HG03175 (cell line): ENCODE results near the gene TRIM68.

Source experiments
- ATAC-seq: cut with Tn5 transposase; IDR thresholded peaks from one replicate; pipeline ENCODE4 v1.9.1; 2021; ENCODE audit warnings: mild to moderate bottlenecking, moderate library complexity; ENCODE audit not compliant: unreplicated experiment

The TRIM68 gene

GRCh38 chr11:4606231-4607015, 1.6 kb downstream of the TRIM68 start:
- ATAC-seq, result no peak

GRCh38 chr11:4605057-4605456, 3.0 kb downstream of the TRIM68 start:
- ATAC-seq, result no peak

GRCh38 chr11:4593739-4594138, 14.3 kb downstream of the TRIM68 start, which contains the start of gene OR52I1:
TSS of gene OR52I1 (plus strand) at chr11:4594039. CDS start at chr11:4594039, 0 bp downstream.
- no peak for ATAC-seq

- no peak for ATAC-seq
Measured at GRCh38 chr11:4589017-4589416, 19.0 kb downstream of the TRIM68 start.

GRCh38 chr11:4581443-4581842, 26.6 kb downstream of the TRIM68 start, which contains the start of gene OR52I2:
TSS of gene OR52I2 (plus strand) at chr11:4581743.
- ATAC-seq, result no peak

- no peak for ATAC-seq
Measured at GRCh38 chr11:4580124-4580523, 27.9 kb downstream of the TRIM68 start.

GRCh38 chr11:4578624-4579023, 29.4 kb downstream of the TRIM68 start:
- no peak for ATAC-seq

- no peak for ATAC-seq
Measured at GRCh38 chr11:4577761-4578160, 30.3 kb downstream of the TRIM68 start.

GRCh38 chr11:4576880-4577279, 31.2 kb downstream of the TRIM68 start:
- no peak for ATAC-seq

GRCh38 chr11:4569075-4569474, 39.0 kb downstream of the TRIM68 start:
- ATAC-seq, result no peak

- ATAC-seq, result no peak
Measured at GRCh38 chr11:4565371-4565770, 42.7 kb downstream of the TRIM68 start.

GRCh38 chr11:4560467-4560866, 47.6 kb downstream of the TRIM68 start:
- ATAC-seq, result no peak

- ATAC-seq, result no peak
Measured at GRCh38 chr11:4559527-4560440, 48.2 kb downstream of the TRIM68 start.

- ATAC-seq, result no peak
Measured at GRCh38 chr11:4551346-4551979, 56.6 kb downstream of the TRIM68 start.
